H1 (cell line): ENCODE results near the gene VASN. TPM values are rescaled to one million over a fixed set of nuclear protein-coding genes. Genes with fewer than 3 reads are reported as not detected.
A peak's percentile ranks its signal among the peaks of the same experiment; 100 is the strongest.

Experiments used
- ASH2L ChIP-seq: fragments of 200-600, 300-600 bp; sonication (generic); IDR thresholded peaks from one replicate; pipeline ENCODE4 v1.7.1; 2017; ENCODE audit warnings: low read length
- ATF2 ChIP-seq: IDR thresholded peaks from 2 replicates; pipeline ENCODE4 v1.6.1; 2012; ENCODE audit warnings: low read length, inconsistent platforms
- CBX5 ChIP-seq: fragments of 300-800, 300-1000 bp; sonication (generic); IDR thresholded peaks from 2 replicates; pipeline ENCODE4 v1.7.1; 2016; ENCODE audit warnings: antibody characterized with exemption, low read length, low read depth
- CBX8 ChIP-seq: fragments of 300-800, 300-1000 bp; sonication (generic); IDR thresholded peaks from 2 replicates; pipeline ENCODE4 v1.7.1; 2016; ENCODE audit warnings: low read depth, low read length, borderline replicate concordance
- CHD2 ChIP-seq: IDR thresholded peaks from 2 replicates; pipeline ENCODE4 v1.6.1; 2012; ENCODE audit warnings: low read length, improper control_type of control experiment
- CREB1 ChIP-seq: IDR thresholded peaks from 2 replicates; pipeline ENCODE4 v1.6.1; 2012; ENCODE audit warnings: inconsistent platforms
- E2F6 ChIP-seq: IDR thresholded peaks from 2 replicates; pipeline ENCODE4 v1.6.1; 2012; ENCODE audit warnings: inconsistent platforms
- EZH2 ChIP-seq: fragments of 200-600 bp; sonication (generic); IDR thresholded peaks from 2 replicates; pipeline ENCODE4 v1.7.1; 2012; ENCODE audit warnings: low read depth, mild to moderate bottlenecking, moderate library complexity, low read length, inconsistent platforms; ENCODE audit not compliant: severe bottlenecking
- GABPA ChIP-seq: IDR thresholded peaks from 2 replicates; pipeline ENCODE4 v1.6.1; 2011; ENCODE audit warnings: mild to moderate bottlenecking, low read length, moderate library complexity, borderline replicate concordance; ENCODE audit not compliant: insufficient read depth
- KDM1A ChIP-seq: fragments of 200-600, 300-600 bp; sonication (generic); IDR thresholded peaks from 2 replicates; pipeline ENCODE4 v1.7.1; 2016; ENCODE audit warnings: mild to moderate bottlenecking, low read length, borderline replicate concordance
- NANOG ChIP-seq: IDR thresholded peaks from 2 replicates; pipeline ENCODE4 v1.6.1; 2011; ENCODE audit warnings: low read length, low read depth, mild to moderate bottlenecking, inconsistent platforms; ENCODE audit not compliant: insufficient read depth, poor library complexity, severe bottlenecking
- NRF1 ChIP-seq: IDR thresholded peaks from 2 replicates; pipeline ENCODE4 v1.6.1; 2011; ENCODE audit warnings: mild to moderate bottlenecking, low read depth, low read length, improper control_type of control experiment
- PHF8 ChIP-seq: fragments of 200-600 bp; sonication (generic); conservative IDR thresholded peaks from 2 replicates; pipeline ENCODE4 v1.7.1; 2012; ENCODE audit warnings: low read depth, mild to moderate bottlenecking, inconsistent platforms, low read length, moderate library complexity
- POLR2A ChIP-seq, 2 experiments: IDR thresholded peaks; 1 replicate in 1 of 2; 2 replicates in 1 of 2; pipeline ENCODE4 v1.6.1; 2011; ENCODE audit warnings: low read depth in 2 of 2, low read length in 2 of 2, mild to moderate bottlenecking in 2 of 2; ENCODE audit errors: control extremely low read depth in 1 of 2
- RFX5 ChIP-seq: IDR thresholded peaks from 2 replicates; pipeline ENCODE4 v1.6.1; 2011; ENCODE audit warnings: low read depth, low read length, improper control_type of control experiment, borderline replicate concordance
- RNF2 ChIP-seq: fragments of 200-900, 300-1000 bp; sonication (generic); IDR thresholded peaks from 2 replicates; pipeline ENCODE4 v1.7.1; 2016; ENCODE audit warnings: borderline replicate concordance, low read depth, mild to moderate bottlenecking, antibody characterized with exemption, low read length; ENCODE audit not compliant: poor library complexity, severe bottlenecking; ENCODE audit errors: missing control alignments
- SRF ChIP-seq: IDR thresholded peaks from 2 replicates; pipeline ENCODE4 v1.6.1; 2011; ENCODE audit warnings: mild to moderate bottlenecking, low read depth, low read length, moderate library complexity
- SUZ12 ChIP-seq: fragments of 200-600 bp; sonication (generic); IDR thresholded peaks from 2 replicates; pipeline ENCODE4 v1.6.1; 2012; ENCODE audit warnings: mild to moderate bottlenecking, inconsistent platforms, low read length, moderate library complexity, mixed read lengths
- TBP ChIP-seq: IDR thresholded peaks from 2 replicates; pipeline ENCODE4 v1.6.1; 2011; ENCODE audit warnings: low read depth, low read length, improper control_type of control experiment
- TCF12 ChIP-seq: IDR thresholded peaks from 2 replicates; pipeline ENCODE4 v1.6.1; 2011; ENCODE audit warnings: low read depth, mild to moderate bottlenecking, low read length
- USF2 ChIP-seq: IDR thresholded peaks from 2 replicates; pipeline ENCODE4 v1.6.1; 2011; ENCODE audit warnings: low read length, improper control_type of control experiment
- polyA plus RNA-seq, 7 experiments: library from polyadenylated mRNA; depleted of rRNA in 3 of 7; stranded (reverse) in 5 of 7; unstranded in 2 of 7; fragments of >200 nt in 5 of 7; fragments of 200-250 nt in 2 of 7; gene quantifications; 1 replicate in 5 of 7; 2 replicates in 1 of 7; 4 replicates in 1 of 7; pipeline versions ENCODE4 v1.2.1 to v1.2.3, GENCODE V29; 2011 to 2013; ENCODE audit warnings: missing spikeins in 2 of 7, mixed read lengths in 2 of 7
- total RNA-seq: library from RNA; stranded (reverse); fragmentation: NEBNext Ultra II Directional; extraction: Animal tissue kit (Norgen Biotek cat#: 25700); gene quantifications from 2 replicates; pipeline ENCODE4 v1.2.1, GENCODE V29; 2021

VASN gene
- total and polyA plus RNA-seq, 2 of the 8 experiments (the other 6 are each of a cell fraction or from before 2014, with no cell fraction given) = 9.6 to 11.3 TPM

- TF ChIP-seq RFX5 (0 out of 2 replicates have a peak, but pooled peaks have one; percentile 12), GABPA (no peak), NANOG (no peak), TBP (peak; percentile 75), ATF2 (0 out of 2 replicates have a peak, but pooled peaks have one; percentile 15), RNF2 (no peak), SUZ12 (no peak), CBX5 (no peak), CBX8 (no peak), POLR2A (IDR thresholded peaks at IDR 0.05; ENCODE audit: control extremely low read depth in 1 of 2, low read depth in 2 of 2, low read length in 2 of 2) (peak; percentile 86 to 93), E2F6 (peak; percentile 53), PHF8 (peak; percentile 94), EZH2 (no peak), USF2 (no peak), CHD2 (peak; percentile 96), KDM1A (no peak), NRF1 (peak; percentile 99), TCF12 (no peak), SRF (no peak), ASH2L (peak; percentile 91), CREB1 (peak; percentile 91)
These were observed 53.9 kb downstream of the VASN start, which contains the start of gene DNAJA3 (continued) for GRCh38 chr16:4425378-4426020.
